GM19023 (cell line): ENCODE measurements around the gene EYS.
"Not testable (repeated sequence)": the region's sequence is repeated elsewhere in the genome, so short reads cannot be mapped to it uniquely, and the experiment has no call there.

Experiments
- ATAC-seq: cut with Tn5 transposase; IDR thresholded peaks from one replicate; pipeline ENCODE4 v1.9.1; 2021; ENCODE audit warnings: mild to moderate bottlenecking, moderate library complexity; ENCODE audit not compliant: unreplicated experiment

EYS gene

DNA sequence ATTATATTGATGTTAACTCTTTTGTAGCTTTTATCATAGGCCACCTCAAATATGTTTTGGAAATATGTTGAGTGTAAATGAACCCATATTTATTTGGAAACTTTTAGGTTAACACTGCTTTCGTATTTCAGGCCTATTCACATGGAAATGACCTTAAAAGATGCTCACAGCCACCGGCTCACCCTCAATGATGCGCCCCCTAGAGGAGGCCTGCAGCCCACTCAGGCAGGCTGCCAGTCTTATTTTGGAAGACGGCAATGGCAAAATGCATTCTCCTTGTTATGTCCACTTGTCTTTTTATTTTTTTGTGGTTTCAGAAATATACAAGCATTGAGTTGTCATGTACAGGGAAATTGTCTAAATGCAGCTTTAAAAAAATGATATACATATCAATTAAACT lies 1201.7 kb downstream of the EYS start:
- no peak for ATAC-seq

GRCh38 chr6:64504503-64504902 lies 1202.5 kb downstream of the EYS start:
- no peak for ATAC-seq

DNA sequence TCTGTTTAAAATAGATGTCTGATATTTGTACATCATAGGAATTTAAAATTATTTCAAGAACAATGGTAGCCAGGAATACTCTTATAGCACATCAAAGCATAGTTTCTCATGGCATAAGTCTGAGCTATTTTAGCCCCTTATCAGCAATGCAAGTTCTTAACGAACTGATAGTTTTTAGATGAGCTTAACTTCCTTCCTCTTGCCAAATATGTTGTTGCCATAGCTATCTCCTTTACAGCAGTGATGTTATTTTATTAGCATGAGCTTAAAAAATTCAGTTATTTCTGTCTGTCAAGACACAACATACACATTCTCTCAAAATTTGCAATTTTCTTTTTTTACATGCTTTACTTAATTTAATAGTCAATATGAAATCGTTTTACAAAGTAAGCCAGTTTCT lies 1204.2 kb downstream of the EYS start:
- ATAC-seq = no peak

- no peak for ATAC-seq
Measured at GRCh38 chr6:64497634-64498033, 1209.4 kb downstream of the EYS start.

GRCh38 chr6:64489763-64490162 lies 1217.3 kb downstream of the EYS start:
- ATAC-seq = no peak

- ATAC-seq = no peak
Measured at GRCh38 chr6:64486578-64487351, 1220.3 kb downstream of the EYS start.

- ATAC-seq = no peak
Measured at GRCh38 chr6:64483956-64484499, 1223.0 kb downstream of the EYS start.

DNA sequence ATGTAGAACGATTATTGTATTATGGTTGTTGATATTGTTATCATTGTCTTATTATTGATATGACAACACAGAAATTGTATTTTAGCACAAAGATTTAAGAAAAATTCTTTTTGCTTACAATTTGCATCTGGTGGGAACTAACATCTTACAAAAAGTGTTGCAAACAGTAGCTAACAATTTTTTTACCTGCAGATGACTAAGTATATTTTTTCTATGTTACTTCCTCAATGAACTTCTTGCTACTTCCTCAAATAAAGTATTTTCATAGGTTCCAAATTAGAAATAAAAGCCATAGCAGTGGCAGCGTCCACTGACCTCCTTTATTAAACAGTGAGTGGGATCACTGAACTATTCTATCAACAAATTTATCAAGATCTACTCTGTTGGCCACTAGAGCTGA lies 1224.4 kb downstream of the EYS start:
- no peak for ATAC-seq

DNA sequence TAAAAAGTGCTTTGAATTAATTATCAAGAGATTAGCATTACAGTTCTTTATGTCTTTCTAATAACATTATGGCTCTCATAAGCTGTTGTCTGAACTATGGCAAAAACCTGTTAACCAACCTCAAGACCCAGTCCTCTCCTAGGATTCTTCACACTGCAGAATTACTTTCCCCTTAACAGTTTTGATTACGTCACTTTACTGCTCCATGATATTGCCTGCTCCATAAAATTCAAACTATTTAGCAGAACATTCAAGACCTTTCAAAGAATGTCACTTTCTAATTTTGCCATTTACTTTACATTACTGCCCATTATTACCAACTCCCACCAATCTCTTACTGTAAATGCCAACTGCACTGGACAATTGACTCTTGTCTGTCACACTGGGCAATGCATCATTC lies 1227.9 kb downstream of the EYS start:
- ATAC-seq = no peak

GRCh38 chr6:64477391-64477790 lies 1229.6 kb downstream of the EYS start:
- ATAC-seq = no peak

- ATAC-seq = no peak
Measured at GRCh38 chr6:64476935-64477334, 1230.1 kb downstream of the EYS start.

GRCh38 chr6:64469405-64469804 lies 1237.6 kb downstream of the EYS start:
- ATAC-seq = not testable (repeated sequence)

- no peak for ATAC-seq
Measured at GRCh38 chr6:64467656-64468055, 1239.4 kb downstream of the EYS start.

GRCh38 chr6:64459411-64459944 lies 1247.5 kb downstream of the EYS start:
- ATAC-seq = no peak

- not testable (repeated sequence) for ATAC-seq
Measured at GRCh38 chr6:64448101-64448500, 1258.9 kb downstream of the EYS start.

- no peak for ATAC-seq
Measured at GRCh38 chr6:64445038-64445437, 1262.0 kb downstream of the EYS start.

DNA sequence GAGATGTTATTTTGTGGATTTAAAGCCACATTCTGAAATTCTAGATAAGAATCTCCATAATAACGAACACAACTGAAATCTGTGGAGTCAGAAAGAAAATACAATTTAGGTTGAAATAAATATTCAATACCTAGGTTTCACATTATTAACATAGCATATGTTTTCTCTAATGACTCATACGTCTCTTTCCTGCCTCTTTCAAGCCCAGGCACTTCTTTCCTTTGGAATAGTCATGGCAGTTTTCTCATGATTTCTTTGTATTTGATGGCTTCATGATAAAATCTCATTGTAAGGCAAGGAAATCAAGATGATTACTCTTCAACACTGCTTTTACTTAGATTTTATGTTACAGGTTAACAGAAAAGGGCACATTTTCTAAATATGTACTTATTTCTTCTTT lies 1267.8 kb downstream of the EYS start:
- no peak for ATAC-seq

GRCh38 chr6:64437996-64438395 lies 1269.0 kb downstream of the EYS start:
- ATAC-seq = no peak

DNA sequence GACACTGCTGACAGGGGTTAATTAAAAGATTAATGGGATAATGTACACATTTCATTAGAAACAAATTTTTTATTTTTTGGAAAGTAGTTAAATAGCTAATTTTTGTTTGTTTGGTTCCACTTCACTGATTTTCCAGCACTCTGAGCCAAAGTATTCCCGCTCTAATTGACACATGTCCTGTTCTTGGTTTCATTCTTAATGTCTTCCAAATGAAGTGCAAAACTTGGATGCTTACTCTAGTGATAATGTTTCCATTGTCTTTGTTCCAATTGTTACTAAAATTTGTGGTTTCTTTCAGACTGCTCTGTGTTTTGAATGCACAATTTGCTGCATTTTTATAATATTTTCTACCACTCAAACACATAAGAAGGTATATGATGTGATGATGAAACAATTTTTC lies 1277.1 kb downstream of the EYS start:
- no peak for ATAC-seq

- no peak for ATAC-seq
Measured at GRCh38 chr6:64428186-64428585, 1278.8 kb downstream of the EYS start.

- ATAC-seq = no peak
Measured at GRCh38 chr6:64415926-64416325, 1291.1 kb downstream of the EYS start.

DNA sequence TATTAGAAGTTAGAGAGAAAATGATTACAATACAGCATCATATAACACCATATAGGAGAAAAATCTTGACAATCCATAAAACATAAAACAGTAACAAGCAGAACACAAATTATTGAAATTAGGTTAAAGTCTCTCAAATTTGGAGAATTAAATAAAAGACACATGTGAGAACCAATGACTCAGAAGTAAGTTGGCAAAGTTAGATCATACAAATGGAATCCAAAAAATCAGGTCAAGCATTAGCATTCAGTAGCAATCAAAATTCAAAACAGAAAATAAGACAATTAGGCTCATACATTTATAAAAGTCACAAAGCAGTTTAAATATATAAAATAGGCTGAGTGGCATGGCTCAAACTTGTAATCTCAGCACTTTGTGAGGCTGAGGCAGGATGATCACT lies 1295.8 kb downstream of the EYS start:
- ATAC-seq = no peak

GRCh38 chr6:64409948-64410347 lies 1297.1 kb downstream of the EYS start:
- ATAC-seq = no peak
